Natural killer cell (primary cell): ENCODE measurements around the gene NIBAN1. TPM values are rescaled to one million over a fixed set of nuclear protein-coding genes. Genes with fewer than 3 reads are reported as not detected.

Experiments used
- ATAC-seq, 3 donors: fragments of 150-1000 bp in 2 of 3; fragments of 200-7000 bp in 1 of 3; cut with Tn5 transposase; 1 replicate in 1 of 3; 2 replicates in 2 of 3; pipeline ENCODE4 v1.10.0; 2021; ENCODE audit warnings: mild to moderate bottlenecking in 2 of 3, moderate library complexity in 2 of 3
- DNase-seq, 2 donors: peaks; one replicate each; pipeline versions ENCODE4 v3.0.0 to v3.0.0-alpha.2; 2013 to 2021; ENCODE audit warnings: mixed read lengths in 1 of 2
- H3K27ac ChIP-seq: one replicate; pipeline ENCODE4 v1.5.1; 2013; ENCODE audit warnings: mild to moderate bottlenecking, low read length
- H3K27me3 ChIP-seq: one replicate; pipeline ENCODE4 v1.6.1; 2013; ENCODE audit warnings: low read length; ENCODE audit not compliant: control insufficient read depth, insufficient read depth
- H3K36me3 ChIP-seq: one replicate; pipeline ENCODE4 v1.6.1; 2013; ENCODE audit warnings: low read length; ENCODE audit not compliant: control insufficient read depth, insufficient read depth
- H3K4me1 ChIP-seq: one replicate; pipeline ENCODE4 v1.6.1; 2013; ENCODE audit warnings: low read length; ENCODE audit not compliant: control insufficient read depth, insufficient read depth
- H3K4me3 ChIP-seq: one replicate; pipeline ENCODE4 v1.5.1; 2013; ENCODE audit warnings: low read length
- H3K9me3 ChIP-seq: one replicate; pipeline ENCODE4 v1.6.1; 2013; ENCODE audit warnings: low read length; ENCODE audit not compliant: control insufficient read depth, insufficient read depth
- H3K27ac Mint-ChIP-seq, 2 donors: one replicate each; pipeline ENCODE4 v1.8.0; 2022; ENCODE audit warnings: mild to moderate bottlenecking in 2 of 2, mixed read lengths in 2 of 2, moderate library complexity in 1 of 2
- H3K27me3 Mint-ChIP-seq, 2 donors: one replicate each; pipeline ENCODE4 v1.8.0; 2022; ENCODE audit warnings: low read depth in 2 of 2, mixed read lengths in 2 of 2
- H3K36me3 Mint-ChIP-seq: one replicate; pipeline ENCODE4 v1.8.0; 2022; ENCODE audit warnings: mixed read lengths
- H3K4me1 Mint-ChIP-seq, 2 donors: one replicate each; pipeline ENCODE4 v1.8.0; 2022; ENCODE audit warnings: mixed read lengths in 2 of 2
- H3K4me3 Mint-ChIP-seq: one replicate; pipeline ENCODE4 v1.8.0; 2022; ENCODE audit warnings: mild to moderate bottlenecking, moderate library complexity, mixed read lengths
- H3K9me3 Mint-ChIP-seq, 2 donors: one replicate each; pipeline ENCODE4 v1.8.0; 2022; ENCODE audit warnings: mixed read lengths in 2 of 2
- CTCF ChIP-seq: fragments of 200-600 bp; IDR thresholded peaks from one replicate; pipeline ENCODE4 v1.8.0; 2022; ENCODE audit warnings: antibody characterized with exemption
- WGBS: methylation state at CpG from one replicate; pipeline ENCODE4 v1.1.7; 2013; ENCODE audit warnings: missing lambda C conversion rate; ENCODE audit not compliant: insufficient coverage; 5-methylcytosine and 5-hydroxymethylcytosine counted together
- intact Hi-C: fragments of 100-400 bp; cut with micrococcal nuclease; formaldehyde crosslinking; loops from one replicate; pipeline ENCODE4 v1.14.2; 2022
- total RNA-seq, 4 donors: library from RNA; stranded (reverse); fragments of 120-200 nt in 1 of 4; gene quantifications; one replicate each; pipeline versions ENCODE4 v1.2.3 to v1.2.4, GENCODE V29; 2013 to 2022

NIBAN1 gene
- total RNA-seq, 3 donors from 2014 or later (not counting 1 experiment from before 2014, with no cell fraction given): 30.9 to 54.1 (median 31.0) TPM

GRCh38 chr1:184945678-184946412 is 28.5 kb downstream of the NIBAN1 start:
- intact Hi-C loops: no loop called here
- H3K27ac Mint-ChIP-seq: peak overlapping the region in 1 of 2 donors; percentile 17

DNA sequence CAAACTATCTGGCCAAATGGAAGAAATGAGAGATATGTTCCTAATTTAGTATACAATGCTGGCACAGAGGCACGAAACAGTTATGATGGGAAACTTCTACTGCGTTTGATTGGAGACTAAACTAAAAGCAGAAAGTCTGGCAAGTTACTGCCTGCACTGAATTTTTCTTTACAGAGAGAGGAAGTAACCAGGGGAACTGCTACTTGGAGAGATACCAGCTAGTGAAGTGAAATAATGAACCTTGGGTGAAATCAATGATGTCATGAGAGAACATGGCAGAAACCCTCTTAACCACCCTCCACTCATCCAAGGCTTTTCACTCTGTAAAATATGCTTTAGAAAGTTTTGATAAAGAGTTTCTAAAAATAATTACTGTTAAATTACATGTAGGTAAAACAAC is 29.3 kb downstream of the NIBAN1 start:
- Histone ChIP-seq H3K9me3 (no peaks in the 10 kb centered on the region), H3K4me1 (no peaks in the 10 kb centered on the region), H3K4me3 (no peak overlapping the region), H3K27ac (no peak overlapping the region), H3K27me3 (no peaks in the 10 kb centered on the region), H3K36me3 (no peaks in the 10 kb centered on the region)
- WGBS: 54% methylated on average over 2 of the region's 2 CpGs
- Mint-ChIP-seq H3K4me1 (peaks cover 6 to 30% of the 10 kb centered on the region in 2 donors), H3K36me3 (no peaks in the 10 kb centered on the region), H3K4me3 (no peak overlapping the region), H3K27me3 (no peaks in the 10 kb centered on the region), H3K27ac (no peak overlapping the region), H3K9me3 (no peaks in the 10 kb centered on the region)
- intact Hi-C loops: no loop called here
- TF ChIP-seq CTCF: no peak
- DNase-seq (no peak), ATAC-seq (no peak)

More at GRCh38 chr1:184945678-184946412, 28.5 kb downstream of the NIBAN1 start:
- no peaks in the 10 kb centered on the region for H3K27me3 ChIP-seq
- no peak overlapping the region for H3K27ac ChIP-seq
- no peak for DNase-seq
- H3K4me3 Mint-ChIP-seq: no peak overlapping the region
- H3K36me3 ChIP-seq: no peaks in the 10 kb centered on the region
- 99% methylated on average over 4 of the region's 5 CpGs for WGBS
- no peaks in the 10 kb centered on the region for H3K9me3 Mint-ChIP-seq
- H3K4me3 ChIP-seq: no peak overlapping the region
- no peaks in the 10 kb centered on the region for H3K27me3 Mint-ChIP-seq
- ATAC-seq: no peak
- H3K9me3 ChIP-seq: no peaks in the 10 kb centered on the region
- no peaks in the 10 kb centered on the region for H3K4me1 ChIP-seq
- H3K36me3 Mint-ChIP-seq: no peaks in the 10 kb centered on the region
- no peak for TF ChIP-seq CTCF
- peaks cover 6 to 35% of the 10 kb centered on the region in 2 donors for H3K4me1 Mint-ChIP-seq

DNA sequence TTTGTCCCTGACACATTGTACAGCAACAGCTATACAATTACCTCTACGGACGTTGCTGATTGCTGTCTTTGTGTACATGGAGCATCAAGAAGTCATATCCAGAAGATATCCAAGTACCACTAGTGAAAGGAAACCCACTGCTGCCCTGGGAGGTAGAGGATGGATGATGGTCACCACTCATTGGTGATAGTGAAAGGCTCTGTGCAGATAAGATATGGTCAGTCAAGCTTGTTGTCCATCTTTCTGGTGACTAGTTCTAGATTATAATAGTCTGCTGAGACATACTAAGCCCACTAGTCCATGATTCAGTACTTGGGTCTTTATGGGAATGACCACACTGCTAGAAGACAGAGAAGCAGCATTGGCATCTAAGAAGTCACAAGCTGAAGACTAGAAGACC is 30.3 kb downstream of the NIBAN1 start:
- Histone ChIP-seq H3K27ac (no peak overlapping the region), H3K9me3 (no peaks in the 10 kb centered on the region), H3K36me3 (no peaks in the 10 kb centered on the region), H3K27me3 (no peaks in the 10 kb centered on the region), H3K4me3 (no peak overlapping the region), H3K4me1 (no peaks in the 10 kb centered on the region)
- Mint-ChIP-seq H3K36me3 (no peaks in the 10 kb centered on the region), H3K27me3 (no peaks in the 10 kb centered on the region), H3K27ac (peak overlapping the region in 1 of 2 donors; percentile 14), H3K9me3 (no peaks in the 10 kb centered on the region), H3K4me1 (peaks cover 6 to 36% of the 10 kb centered on the region in 2 donors), H3K4me3 (no peak overlapping the region)
- ATAC-seq (no peak), DNase-seq (no peak)
- no peak for TF ChIP-seq CTCF
- 95% methylated on average over 2 of the region's 2 CpGs for WGBS
- intact Hi-C loops: no loop called here

GRCh38 chr1:184941735-184942134 is 32.6 kb downstream of the NIBAN1 start:
- Histone ChIP-seq H3K27me3 (no peaks in the 10 kb centered on the region), H3K4me3 (no peak overlapping the region), H3K9me3 (no peaks in the 10 kb centered on the region), H3K4me1 (no peaks in the 10 kb centered on the region), H3K36me3 (no peaks in the 10 kb centered on the region), H3K27ac (no peak overlapping the region)
- no peak overlapping the region for H3K27ac Mint-ChIP-seq
- H3K27me3 Mint-ChIP-seq: no peaks in the 10 kb centered on the region
- no peak for DNase-seq
- ATAC-seq: no peak
- no peak overlapping the region for H3K4me3 Mint-ChIP-seq
- no peaks in the 10 kb centered on the region for H3K36me3 Mint-ChIP-seq
- H3K9me3 Mint-ChIP-seq: no peaks in the 10 kb centered on the region
- TF ChIP-seq CTCF: no peak
- intact Hi-C loops: no loop called here
- WGBS: 65% methylated on average over 3 of the region's 3 CpGs
- H3K4me1 Mint-ChIP-seq: peaks cover 10 to 33% of the 10 kb centered on the region in 2 donors
